Measurements from ENCODE around the gene GUCY1A2. TPM values are rescaled to one million over a fixed set of nuclear protein-coding genes. Genes with fewer than 3 reads are reported as not detected.

The GUCY1A2 gene
- total RNA-seq, 1 experiment from 2014 or later: 0.10 TPM

GRCh38 chr11:106875013-106875412 lies 143.3 kb downstream of the GUCY1A2 start:
- BruUV-seq (replicated peaks): no TSS peak
- TF ChIP-seq JUND (IDR thresholded peaks at IDR 0.05) (no peak), RAD21 (IDR thresholded peaks at IDR 0.05; ENCODE audit: low read depth) (no peak), FOSL1 (IDR thresholded peaks at IDR 0.05; ENCODE audit: low read depth) (no peak), CEBPB (IDR thresholded peaks at IDR 0.05; ENCODE audit: low read depth) (no peak), CBX3 (IDR thresholded peaks at IDR 0.05; ENCODE audit: low read depth) (no peak), SRF (IDR thresholded peaks at IDR 0.05; ENCODE audit: low read depth) (no peak), YY1 (IDR thresholded peaks at IDR 0.05; ENCODE audit: extremely low read depth, insufficient replicate concordance, low read depth, low read length) (no peak), SIN3A (IDR thresholded peaks at IDR 0.05; ENCODE audit: low read depth) (no peak), TCF7L2 (IDR thresholded peaks at IDR 0.05; ENCODE audit: borderline replicate concordance, extremely low read depth, insufficient read depth, insufficient read length) (no peak)
- TF ChIP-seq, protein P1, sequence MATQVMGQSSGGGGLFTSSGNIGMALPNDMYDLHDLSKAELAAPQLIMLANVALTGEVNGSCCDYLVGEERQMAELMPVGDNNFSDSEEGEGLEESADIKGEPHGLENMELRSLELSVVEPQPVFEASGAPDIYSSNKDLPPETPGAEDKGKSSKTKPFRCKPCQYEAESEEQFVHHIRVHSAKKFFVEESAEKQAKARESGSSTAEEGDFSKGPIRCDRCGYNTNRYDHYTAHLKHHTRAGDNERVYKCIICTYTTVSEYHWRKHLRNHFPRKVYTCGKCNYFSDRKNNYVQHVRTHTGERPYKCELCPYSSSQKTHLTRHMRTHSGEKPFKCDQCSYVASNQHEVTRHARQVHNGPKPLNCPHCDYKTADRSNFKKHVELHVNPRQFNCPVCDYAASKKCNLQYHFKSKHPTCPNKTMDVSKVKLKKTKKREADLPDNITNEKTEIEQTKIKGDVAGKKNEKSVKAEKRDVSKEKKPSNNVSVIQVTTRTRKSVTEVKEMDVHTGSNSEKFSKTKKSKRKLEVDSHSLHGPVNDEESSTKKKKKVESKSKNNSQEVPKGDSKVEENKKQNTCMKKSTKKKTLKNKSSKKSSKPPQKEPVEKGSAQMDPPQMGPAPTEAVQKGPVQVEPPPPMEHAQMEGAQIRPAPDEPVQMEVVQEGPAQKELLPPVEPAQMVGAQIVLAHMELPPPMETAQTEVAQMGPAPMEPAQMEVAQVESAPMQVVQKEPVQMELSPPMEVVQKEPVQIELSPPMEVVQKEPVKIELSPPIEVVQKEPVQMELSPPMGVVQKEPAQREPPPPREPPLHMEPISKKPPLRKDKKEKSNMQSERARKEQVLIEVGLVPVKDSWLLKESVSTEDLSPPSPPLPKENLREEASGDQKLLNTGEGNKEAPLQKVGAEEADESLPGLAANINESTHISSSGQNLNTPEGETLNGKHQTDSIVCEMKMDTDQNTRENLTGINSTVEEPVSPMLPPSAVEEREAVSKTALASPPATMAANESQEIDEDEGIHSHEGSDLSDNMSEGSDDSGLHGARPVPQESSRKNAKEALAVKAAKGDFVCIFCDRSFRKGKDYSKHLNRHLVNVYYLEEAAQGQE (IDR thresholded peaks at IDR 0.05; ENCODE audit: low read depth): no peak
- H3K9me3 ChIP-seq (ENCODE audit: control insufficient read depth in 1 of 2, insufficient read depth in 1 of 2, low read depth in 1 of 2, low read length in 2 of 2): no peaks in the 10 kb centered on the region
- no peaks in the 10 kb centered on the region for H3K27me3 ChIP-seq (ENCODE audit: insufficient read depth, low read length)
- no peaks in the 10 kb centered on the region for H3K4me1 ChIP-seq (ENCODE audit: control insufficient read depth in 1 of 2, insufficient read depth in 2 of 2, low read length in 2 of 2)
- RAD21 ChIA-PET (ENCODE audit: low non-redundant PET in 1 of 2, low total read pairs in 2 of 2, uncharacterized antibody in 2 of 2, unreplicated experiment in 2 of 2): no interaction called here
- H3K9me2 ChIP-seq (ENCODE audit: insufficient read depth): no peaks in the 10 kb centered on the region
- H3K4me2 ChIP-seq (ENCODE audit: low read length): no peak overlapping the region
- POLR2A ChIA-PET: no interaction called here
- H3K36me3 ChIP-seq (ENCODE audit: control insufficient read depth in 1 of 2, insufficient read depth in 2 of 2, low read length in 2 of 2): no peaks in the 10 kb centered on the region
- no peak overlapping the region for H2AFZ ChIP-seq (ENCODE audit: low read depth, low read length, poor library complexity, severe bottlenecking)
- H3K4me3 ChIP-seq (replicated peaks in 1 of 2; ENCODE audit: low read depth in 1 of 2, low read length in 2 of 2): no peak overlapping the region
- CTCF ChIA-PET: no interaction called here
- no peak for DNase-seq (ENCODE audit: low read depth, low spot score)
- no peak overlapping the region for H3K27ac ChIP-seq (ENCODE audit: low read depth, low read length)
- H3K9ac ChIP-seq (ENCODE audit: low read length): no peak overlapping the region
- no peaks in the 10 kb centered on the region for H3K79me2 ChIP-seq (ENCODE audit: insufficient read depth, low read length)
- H4K20me1 ChIP-seq (ENCODE audit: insufficient read depth): no peaks in the 10 kb centered on the region
- ATAC-seq: no peak
- intact Hi-C loops (cut with micrococcal nuclease): no loop called here
